HG02623 (cell line): ENCODE measurements around the gene FADD.

Source experiments
- ATAC-seq: cut with Tn5 transposase; IDR thresholded peaks from one replicate; pipeline ENCODE4 v1.9.1; 2021; ENCODE audit warnings: moderate library complexity; ENCODE audit not compliant: unreplicated experiment

The FADD gene

GRCh38 chr11:70202920-70203750, at the start of gene FADD:
FADD (plus strand) TSS chr11:70203296; CDS start chr11:70203460, 164 bp downstream.
- ATAC-seq: peak; percentile 69

GRCh38 chr11:70155386-70155785, 47.7 kb upstream of the FADD start:
- no peak for ATAC-seq

- ATAC-seq: no peak
These were observed 46.6 kb upstream of the FADD start for GRCh38 chr11:70156291-70157037.

GRCh38 chr11:70158201-70158600, 44.9 kb upstream of the FADD start:
- ATAC-seq: no peak

- ATAC-seq: no peak
These were observed 44.2 kb upstream of the FADD start for GRCh38 chr11:70158757-70159389.

GRCh38 chr11:70159627-70160570, 43.2 kb upstream of the FADD start:
- ATAC-seq: no peak

GRCh38 chr11:70161043-70161625, 42.0 kb upstream of the FADD start:
- no peak for ATAC-seq

- ATAC-seq: no peak
These were observed 38.4 kb upstream of the FADD start for GRCh38 chr11:70164705-70165104.

GRCh38 chr11:70167120-70167519, 36.0 kb upstream of the FADD start:
- no peak for ATAC-seq

GRCh38 chr11:70167723-70168404, 35.2 kb upstream of the FADD start:
- ATAC-seq: no peak

GRCh38 chr11:70168405-70168754, 34.7 kb upstream of the FADD start:
- ATAC-seq: no peak

- ATAC-seq: no peak
These were observed 34.0 kb upstream of the FADD start for GRCh38 chr11:70169127-70169526.

- no peak for ATAC-seq
These were observed 33.5 kb upstream of the FADD start for GRCh38 chr11:70169632-70170031.

GRCh38 chr11:70170596-70171210, 32.4 kb upstream of the FADD start:
- no peak for ATAC-seq

- ATAC-seq: no peak
These were observed 30.1 kb upstream of the FADD start for GRCh38 chr11:70173018-70173417.

- ATAC-seq: no peak
These were observed 28.4 kb upstream of the FADD start for GRCh38 chr11:70174547-70175235.

GRCh38 chr11:70175236-70175698, 27.8 kb upstream of the FADD start:
- no peak for ATAC-seq

- ATAC-seq: no peak
These were observed 26.0 kb upstream of the FADD start for GRCh38 chr11:70176940-70177689.
